ENCODE measurements around the gene SMAD6. TPM values are rescaled to one million over a fixed set of nuclear protein-coding genes. Genes with fewer than 3 reads are reported as not detected.

The SMAD6 gene
- total RNA-seq, 1 donor from 2014 or later, result 1.9 TPM

DNA sequence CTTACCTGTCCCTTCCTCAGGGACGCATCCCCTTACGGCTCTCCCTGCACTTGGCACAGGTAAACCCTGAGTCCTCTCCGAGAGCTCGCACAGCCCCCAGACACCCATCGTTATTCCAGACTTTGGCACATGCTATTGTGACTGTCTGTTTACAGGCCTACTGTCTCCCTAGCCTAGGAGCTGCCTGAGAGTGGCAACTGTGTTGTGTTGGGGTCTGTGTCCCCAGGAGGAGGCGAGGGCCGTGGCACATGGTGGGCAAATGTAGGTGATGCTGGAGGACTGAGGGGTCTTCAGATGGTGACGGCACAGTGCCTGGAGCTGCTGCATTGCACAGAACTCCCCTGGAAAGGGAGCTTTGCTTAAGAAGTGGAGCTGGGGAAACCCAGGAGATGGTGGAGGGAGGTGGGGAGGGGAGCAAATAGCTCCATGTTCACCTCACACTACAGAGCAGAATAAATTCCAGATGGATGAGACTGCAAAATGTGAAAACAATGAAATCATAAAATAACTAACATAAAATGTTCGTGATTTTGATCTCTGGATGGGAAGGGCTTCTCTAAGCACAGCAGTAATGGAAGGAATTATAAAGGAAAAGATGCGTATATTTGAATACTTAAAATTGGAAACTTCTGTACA lies 96.5 kb downstream of the SMAD6 start:
- DNase-seq, result no peak

DNA sequence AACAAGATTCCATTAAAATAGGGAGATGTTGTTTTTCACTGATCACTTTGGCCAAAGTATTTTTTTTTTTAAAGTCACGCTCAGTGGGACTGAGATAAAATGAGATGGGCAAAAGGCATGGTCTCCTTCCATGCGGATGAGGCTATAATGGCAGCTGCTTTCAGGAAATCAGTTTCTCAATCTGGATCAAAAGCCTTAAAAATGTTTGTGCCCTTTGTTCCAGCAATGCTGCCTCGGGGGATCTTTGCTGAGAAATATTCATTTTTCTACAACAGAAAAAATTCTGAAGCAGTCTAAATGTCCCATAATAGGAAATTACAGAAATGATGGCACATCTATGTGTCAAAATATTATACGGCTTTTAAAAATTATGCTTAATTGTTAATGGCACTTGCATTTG lies 97.2 kb downstream of the SMAD6 start:
- DNase-seq, result no peak

DNA sequence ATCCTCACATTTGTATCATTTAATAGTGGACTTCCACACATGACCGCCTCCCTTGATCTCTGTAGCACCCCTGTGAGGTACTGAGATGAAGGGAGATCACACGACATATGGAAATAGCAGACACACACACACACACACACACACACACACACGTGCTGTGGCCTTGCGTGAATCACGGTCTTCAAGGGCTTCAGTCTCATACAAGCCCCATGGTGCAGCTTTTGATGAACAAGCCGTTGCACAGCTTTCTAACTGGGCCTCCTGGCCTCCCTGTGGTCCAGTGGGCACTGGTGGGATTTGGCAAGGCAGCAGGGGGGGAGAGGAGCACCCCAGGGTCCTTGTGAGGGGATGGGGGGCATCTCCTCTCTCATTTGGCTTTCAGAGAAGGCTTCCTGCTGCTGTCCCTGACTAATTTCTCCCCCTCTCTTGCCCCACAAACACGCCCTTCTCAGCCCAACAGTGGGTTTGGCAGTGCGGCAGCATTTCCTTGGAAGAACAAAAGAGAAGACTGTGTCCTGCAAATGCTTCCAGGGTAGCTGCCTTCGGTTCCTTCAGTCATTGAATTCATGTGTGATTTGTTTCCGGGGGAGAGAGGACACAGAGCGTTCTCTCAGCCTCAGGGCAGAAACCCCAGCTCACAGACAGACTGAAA lies 98.7 kb downstream of the SMAD6 start:
- no peak for DNase-seq

DNA sequence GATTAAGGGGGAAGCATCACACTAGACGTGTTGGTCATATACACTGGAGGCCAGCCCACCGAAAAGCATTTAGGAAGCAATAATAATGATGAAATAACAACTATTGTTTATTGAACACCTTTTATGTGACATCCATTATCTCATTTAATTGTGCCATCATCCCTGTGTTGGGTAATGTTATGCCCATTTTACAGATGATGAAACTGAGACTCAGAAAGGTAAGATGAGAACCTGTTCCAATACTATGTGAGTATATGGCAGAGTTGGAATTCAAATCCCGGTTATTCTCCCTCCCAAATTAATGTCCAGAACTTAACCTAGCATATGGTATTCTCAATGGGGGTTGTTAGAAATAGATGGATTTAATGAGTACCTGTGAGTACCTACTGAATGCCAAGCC lies 99.2 kb downstream of the SMAD6 start:
- DNase-seq, result no peak

DNA sequence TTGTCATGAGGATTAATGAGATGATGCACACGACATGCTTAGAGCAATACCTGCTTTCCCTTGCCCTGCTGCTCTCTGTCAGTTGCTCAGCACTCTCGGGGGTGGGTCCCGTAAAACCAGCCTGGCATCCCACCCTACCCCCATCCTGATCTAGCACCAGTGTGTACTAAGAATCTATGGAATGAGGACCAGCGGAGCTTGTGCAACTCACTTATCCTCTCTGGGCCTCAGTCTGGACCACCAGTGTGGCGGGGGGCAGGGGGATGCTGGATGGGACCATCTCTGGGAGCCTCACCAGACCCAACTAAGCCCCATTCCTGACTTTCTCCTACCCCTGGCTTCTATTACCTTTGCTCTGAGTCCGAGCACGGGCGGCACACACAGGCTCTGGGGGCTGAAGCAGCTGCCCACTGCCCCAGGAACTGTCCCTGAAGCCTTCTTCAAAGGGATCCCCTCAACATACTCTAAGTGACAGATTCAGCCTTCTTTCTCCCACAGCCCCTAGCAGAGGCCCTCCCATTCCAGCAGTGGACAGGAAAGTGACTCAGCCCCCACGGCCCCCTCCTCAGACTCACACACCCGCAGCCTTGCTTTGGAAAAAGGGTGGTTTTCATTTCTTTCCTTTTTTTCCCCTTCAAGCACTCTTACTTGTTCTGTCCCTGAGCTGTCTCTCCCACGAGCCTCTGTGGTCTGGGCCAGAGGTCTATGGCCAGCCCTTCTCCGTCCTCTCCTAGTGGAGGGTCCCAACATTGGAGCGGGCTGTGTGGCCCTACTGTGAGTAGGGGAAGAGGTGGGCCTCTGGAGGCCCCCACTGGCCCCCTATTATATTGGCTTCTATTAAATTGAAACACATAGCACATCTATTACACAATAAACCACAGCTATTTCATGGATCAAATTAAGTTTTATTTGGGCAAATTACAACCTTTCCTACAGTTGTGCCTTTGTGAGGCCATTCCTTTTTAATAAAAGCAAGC lies 100.3 kb downstream of the SMAD6 start:
- no peak for DNase-seq

DNA sequence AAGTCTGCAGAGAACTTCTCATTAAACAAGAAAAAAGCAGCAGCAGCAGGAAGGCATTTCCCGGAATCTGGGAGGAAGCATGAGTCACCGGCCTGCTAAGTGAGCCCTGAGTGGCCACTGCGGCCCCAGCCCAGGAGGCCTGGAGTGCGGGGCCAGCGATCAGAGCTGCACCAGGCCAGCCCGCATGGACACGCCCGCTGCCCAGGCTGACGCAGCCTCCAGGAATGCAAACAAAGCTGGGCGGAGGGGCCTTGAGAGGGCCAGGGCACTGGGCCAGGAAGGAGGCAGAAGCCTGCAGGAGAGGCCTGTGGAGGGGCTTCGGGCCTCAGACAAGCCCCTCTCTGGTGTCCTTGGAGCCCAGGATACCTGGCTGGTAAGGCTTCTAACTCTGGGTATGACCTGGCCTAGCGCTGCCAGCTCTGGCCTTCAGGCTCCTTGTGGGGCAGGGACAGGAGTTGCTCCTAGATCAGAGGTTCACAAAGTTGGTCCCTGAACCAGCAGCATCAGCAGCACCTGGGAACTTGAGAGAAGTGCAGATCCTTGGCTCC lies 101.2 kb downstream of the SMAD6 start:
- no peak for DNase-seq

DNA sequence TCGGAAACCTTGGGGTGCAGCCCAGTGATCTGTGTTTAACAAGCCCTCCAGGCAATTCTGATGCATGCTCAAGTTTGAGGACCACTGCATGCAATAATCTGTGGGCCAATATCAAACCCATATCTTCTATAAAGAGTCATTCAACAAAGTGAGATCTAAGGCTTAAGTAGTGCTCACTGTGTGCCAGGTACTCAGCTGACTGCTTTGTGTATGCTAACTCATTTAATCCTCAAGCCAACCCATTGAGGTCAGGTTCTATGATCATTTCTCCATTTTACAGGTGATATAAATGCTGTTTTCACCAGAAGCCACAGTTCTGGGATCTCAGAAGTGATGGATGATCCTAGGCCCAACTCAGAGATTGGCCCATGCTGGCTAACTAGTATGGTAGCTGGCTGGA lies 101.7 kb downstream of the SMAD6 start:
- no peak for DNase-seq

DNA sequence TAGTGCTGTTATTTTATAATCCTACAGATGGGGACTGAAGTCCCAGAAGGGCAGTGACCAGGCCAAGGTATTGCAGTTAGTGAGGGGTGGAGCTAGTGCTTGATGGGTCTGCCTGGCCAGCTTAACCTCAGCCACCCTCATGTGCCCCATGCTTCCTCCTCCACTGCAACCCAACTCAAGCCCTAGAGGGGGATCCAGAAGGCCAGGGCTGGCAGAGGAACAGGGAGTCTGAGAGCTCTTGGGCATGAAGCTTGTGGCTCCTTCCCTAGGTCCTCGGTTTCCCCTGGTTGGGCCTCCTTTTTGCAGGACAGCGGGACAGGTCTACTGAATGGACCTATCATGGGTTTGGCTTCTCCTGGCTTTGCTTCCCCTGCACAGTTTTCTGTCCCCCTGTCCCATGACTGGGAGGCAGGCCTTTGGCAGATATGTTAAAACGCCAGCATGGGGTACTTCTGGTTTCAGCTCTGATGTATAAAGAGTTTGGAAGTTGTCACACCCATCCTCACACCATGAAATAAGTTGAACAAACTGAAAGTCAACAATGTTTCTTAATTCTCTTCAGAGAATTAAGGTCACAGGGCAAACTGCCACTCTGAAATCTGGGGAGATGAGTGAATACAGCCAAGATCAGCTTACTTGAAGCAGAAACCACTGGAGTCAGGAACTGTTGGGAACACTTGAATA lies 103.3 kb downstream of the SMAD6 start:
- DNase-seq, result no peak

DNA sequence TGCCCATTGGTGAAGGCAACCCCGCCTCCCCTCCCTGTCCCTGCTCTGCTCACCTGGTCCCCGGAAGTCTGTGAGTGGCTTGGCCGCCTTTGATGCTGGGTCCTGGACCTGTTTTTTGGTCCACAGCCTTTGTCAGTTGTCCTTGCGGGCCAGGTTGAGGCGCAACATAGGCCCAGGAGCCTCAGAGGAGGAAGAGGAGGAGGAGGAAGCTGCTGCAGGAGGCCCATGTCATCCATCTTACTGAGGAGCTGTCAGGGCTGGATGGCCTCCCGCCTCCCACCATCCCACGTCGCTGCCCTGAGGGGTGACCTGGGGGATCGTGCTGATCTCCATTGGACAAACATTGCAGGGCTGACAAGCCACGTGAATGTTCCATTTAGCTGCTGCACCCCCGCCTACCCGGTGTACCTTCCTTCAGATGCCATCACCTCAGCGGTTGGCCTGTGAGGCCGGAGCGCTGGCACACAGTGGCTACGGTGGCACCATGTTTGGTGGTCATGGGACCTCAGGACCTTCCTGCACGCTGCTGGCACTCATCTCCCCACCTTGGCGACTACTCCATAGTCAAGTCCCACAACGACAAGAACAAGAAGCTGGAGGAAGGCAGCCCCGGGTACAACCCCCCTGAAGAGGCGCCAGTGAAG lies 106.3 kb downstream of the SMAD6 start:
- DNase-seq, result no peak

DNA sequence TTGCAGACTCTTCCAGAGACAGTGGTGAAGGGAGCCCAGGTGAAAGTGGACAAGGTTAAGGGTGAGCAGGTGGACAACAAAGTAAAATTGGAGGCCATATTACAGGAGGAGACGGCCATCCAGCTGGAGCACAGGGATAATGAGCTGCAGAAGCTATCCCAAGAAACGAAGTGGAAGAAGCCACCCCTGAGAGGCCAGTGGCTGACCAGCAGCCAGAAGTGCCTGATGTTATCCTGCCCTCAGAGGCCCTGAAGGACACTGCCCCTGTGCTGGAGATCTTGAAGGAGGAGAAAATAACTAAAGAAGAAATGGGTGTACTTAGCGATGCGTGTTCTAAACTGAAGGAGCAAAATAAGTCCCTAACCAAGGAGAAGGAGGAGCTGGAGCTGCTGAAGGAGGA lies 107.6 kb downstream of the SMAD6 start:
- DNase-seq, result no peak

DNA sequence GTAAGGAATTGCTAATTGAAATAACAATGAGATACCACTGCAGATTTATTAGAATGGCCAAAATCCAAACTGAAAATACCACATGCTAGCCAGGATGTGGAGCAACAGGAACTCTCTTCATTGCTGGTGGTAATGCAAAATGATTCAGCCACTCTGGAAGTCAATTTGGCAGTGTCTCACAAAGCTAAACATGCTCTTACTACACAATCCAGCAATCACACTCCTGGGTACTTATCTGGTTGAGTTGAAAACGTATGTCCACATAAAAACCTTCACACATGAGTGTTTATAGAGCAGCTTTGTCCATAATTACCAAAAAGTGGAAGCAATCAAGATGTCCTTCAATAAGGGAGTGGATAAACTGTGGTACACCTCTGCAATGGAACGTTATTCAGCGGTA lies 113.3 kb downstream of the SMAD6 start:
- no peak for DNase-seq

DNA sequence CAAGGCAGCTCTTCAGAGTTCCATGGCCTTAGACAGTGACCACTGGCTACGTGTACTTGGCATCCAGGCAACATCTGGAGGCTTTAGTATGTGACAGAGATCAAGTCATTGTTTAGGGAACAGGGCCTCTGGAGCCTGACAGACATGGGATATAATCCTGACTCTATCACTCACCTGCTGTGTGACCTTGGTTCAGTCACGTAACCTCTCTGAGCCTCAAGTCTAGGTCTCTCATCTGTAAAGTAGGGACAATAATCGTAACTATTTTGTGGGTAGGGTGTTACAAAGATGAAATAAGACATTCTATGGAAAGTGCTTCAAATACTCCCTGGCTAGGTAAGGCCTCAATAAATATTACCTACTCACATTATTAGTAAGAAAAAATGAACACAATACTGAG lies 114.2 kb downstream of the SMAD6 start:
- DNase-seq, result no peak

DNA sequence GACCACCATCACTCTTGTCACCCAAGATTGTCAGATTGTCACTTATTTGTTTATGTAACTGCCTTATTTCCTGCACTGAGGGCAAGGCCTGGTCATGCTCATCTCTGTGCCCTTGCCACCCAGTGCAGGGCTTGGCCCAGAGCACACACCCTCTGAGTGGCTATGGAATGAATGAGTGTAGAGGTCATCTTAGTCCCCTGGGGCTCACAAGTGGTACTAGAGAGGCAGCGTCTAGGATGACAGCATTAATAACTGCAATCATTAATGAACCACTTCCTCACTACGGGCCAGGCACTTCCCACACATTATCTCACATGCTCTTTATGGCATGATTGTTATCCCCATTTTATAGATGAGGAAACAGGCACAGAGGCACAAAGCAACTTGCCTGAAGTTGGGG lies 117.0 kb downstream of the SMAD6 start:
- no peak for DNase-seq

DNA sequence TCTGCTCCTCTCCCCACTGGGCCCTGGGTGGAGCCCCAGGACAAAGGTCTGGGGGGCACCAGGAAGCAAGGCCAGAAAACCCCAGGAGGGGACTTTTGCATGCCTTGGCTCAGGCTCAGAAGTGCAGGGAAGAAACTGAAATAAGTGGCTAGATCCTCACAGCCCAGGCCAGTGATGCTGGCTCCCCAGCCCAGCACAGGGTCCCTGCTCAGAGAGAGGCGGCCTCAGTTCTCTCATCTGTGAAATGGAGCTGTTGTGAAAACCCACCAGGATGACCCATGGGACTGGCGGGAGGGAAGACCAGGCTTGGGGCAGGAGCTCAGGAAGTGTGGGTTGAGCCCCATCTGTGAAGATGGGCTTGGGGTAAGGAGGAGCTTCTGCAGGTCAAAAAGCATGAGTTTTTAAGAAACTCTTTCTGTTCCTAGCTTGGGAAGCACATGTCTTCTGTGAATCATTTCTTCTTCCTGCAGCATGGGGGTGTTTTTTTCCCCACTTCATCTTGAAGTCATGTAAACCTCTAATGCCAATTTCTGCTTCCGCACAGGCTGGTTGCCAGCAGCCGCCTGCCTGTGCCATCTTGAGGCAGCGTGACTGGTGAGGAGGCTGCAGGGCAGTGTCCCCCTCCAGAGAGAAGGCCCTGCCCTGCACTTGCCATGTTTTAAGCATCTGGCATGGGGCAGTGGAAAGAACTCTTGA lies 118.6 kb downstream of the SMAD6 start:
- no peak for DNase-seq

DNA sequence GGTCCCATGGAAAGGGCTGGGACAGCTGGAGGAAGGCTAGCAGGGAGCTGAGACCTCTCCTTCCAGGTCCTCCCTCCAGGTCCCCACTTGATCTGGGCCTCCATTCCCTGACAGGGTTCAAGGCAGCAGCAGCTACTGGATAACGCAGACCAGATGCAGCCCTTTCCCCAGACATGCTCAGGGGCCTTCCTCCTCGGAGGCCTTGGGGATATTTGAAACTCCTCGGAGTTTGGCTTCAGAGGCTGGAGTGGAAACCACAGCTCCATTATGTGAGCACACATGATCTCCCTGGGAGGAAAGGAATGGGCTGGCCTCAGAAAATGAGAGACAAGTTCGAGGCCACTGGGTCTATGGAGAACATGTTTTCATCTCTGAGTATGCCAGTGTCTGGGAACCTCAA lies 119.3 kb downstream of the SMAD6 start:
- DNase-seq, result no peak

DNA sequence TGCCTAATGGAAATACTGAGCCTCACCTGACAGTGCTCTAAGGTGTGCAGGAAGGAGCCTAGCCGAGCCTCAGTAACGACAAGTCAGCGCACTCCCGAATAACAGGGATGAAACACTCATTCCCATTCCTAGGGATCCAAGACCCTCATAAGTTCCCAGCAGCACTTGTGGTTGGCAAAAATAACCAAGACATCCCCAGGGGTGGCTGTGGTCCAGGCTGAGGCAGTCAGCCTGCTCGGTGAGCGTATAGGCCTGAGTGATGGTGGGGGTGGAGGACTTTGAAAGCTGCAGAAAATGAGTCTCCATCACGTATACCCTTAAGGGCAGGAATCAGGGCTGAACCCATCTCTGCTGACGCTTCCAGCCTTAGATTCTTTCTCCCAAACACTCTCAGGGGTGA lies 120.1 kb downstream of the SMAD6 start:
- no peak for DNase-seq

DNA sequence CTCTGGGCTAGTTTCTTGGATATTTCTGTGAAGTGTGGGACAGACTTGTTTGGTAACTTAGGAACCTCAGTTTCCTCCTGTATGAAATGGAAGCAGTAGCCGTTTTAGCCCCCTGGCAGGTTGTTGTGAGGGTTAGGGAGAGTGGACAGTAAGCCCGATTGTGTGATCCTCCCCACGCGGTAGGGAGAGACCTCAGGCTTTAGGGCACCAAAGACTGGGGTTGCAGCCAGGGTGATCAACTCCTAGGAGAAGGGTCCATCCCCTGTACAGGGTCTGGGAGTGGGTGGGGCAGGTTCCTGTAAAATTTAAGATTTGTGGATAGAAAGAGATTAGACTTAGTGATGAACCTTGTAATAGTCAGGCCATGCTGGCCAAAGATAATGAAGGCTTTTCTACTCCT lies 120.5 kb downstream of the SMAD6 start:
- no peak for DNase-seq

DNA sequence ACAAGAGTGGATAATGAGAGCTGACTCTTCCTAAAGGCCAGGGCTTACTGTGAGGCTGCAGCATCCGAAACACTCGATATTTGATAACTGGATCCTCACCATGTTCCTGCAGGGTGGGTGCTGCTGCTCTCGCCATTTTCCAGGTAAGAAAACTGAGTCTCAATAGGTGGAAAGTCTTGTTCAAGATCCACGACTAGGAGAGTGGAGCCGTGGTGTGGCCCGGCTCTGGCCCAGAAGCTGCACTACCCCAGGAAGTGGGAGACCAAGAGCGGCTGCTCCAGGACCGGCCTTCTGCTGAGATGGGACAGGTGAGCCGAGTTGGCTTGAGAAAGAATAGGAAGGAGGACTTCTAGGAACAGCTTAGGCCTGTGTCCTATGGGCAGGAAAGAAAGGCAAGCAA lies 121.6 kb downstream of the SMAD6 start:
- DNase-seq, result no peak

DNA sequence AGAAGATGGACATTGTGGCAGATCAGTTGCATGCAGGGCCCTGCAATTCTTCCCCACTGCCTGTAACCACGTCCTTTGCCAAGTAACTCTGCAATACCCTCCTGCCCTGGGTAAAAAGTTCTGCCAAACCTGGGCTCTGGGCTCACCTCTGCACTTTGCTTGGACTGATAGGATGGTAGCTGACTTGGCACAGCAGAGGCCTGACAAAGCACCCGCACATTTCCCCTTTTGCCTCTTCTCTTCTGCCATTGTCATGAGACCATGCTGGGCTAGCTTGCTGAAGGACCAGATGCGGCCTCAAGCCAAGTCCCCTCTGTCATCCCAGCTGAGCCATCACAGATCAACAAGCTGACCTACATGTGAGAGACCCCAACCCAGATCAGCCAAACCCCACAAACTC lies 122.4 kb downstream of the SMAD6 start:
- no peak for DNase-seq

DNA sequence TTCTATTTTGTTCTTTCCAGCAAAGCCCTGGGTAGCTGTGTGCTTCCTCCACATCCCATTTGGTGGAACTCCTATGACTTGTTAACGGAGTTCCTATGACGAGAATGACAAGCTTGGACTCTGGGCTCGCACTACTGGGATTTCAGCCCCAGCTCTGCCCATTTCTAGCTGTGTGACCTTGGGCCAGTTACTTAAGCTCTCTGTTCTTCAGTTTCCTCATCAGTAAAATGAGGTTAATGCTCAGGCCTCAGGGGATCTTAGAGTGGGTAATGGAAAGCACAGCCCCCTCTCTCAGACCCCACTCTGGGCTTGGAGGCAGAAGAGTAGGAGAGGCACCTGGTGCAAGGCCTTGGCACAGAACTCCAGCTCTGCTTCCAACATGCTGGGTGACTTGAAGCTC lies 123.1 kb downstream of the SMAD6 start:
- no peak for DNase-seq

DNA sequence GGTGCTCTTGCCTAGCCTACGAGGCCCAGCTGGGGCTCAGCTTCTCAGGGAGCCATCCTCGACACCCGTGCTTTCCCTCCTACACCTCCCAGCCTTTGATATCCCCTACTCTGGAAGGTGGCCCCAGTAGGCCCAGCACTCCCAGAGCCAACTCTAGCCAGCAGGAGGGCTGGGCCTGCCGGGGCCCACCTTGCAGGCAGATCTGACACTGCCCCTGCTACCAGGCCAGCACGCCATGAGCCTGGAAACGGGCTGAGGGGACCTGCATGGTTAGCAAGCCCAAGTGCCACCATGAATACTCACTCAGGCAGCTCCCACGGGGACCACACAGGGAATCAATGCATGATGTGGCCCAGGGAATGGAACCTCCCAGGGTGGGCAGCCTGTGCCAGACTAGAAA lies 123.7 kb downstream of the SMAD6 start:
- DNase-seq, result no peak
